GM19239 (cell line): ENCODE results near the gene CYFIP2.

Source experiments
- DNase-seq: peaks from one replicate; pipeline ENCODE4 v3.0.0; 2011; ENCODE audit warnings: low spot score; ENCODE audit not compliant: insufficient read length
- FAIRE-seq: peaks from 2 replicates; lab custom pipeline; 2011; peaks lifted over from hg19 to GRCh38; lab: Jason Lieb, UNC

CYFIP2 gene

DNA sequence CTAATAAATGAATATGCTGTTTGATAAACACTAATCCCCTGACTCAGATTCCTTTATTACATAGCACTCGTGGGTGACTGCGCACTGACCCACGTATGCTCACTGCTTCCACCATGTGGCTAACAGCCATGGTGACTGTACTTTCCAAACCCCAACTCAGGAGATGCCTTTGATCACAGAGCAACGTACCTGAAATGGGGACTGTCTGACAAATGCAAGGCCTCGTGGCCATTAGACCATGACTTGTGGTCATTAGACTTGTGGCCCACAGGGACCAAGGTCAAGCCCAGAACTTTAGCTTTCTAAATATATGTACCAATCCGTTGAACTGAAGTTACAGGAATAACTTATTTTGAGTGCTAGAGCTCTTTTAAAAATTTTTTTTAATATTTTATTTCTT is 46.6 kb downstream of the CYFIP2 start:
- DNase-seq: peak; percentile 64
- peak; percentile 96 for FAIRE-seq

- FAIRE-seq (no peak), DNase-seq (no peak)
Observed at GRCh38 chr5:157322581-157322980, 56.7 kb downstream of the CYFIP2 start.

DNA sequence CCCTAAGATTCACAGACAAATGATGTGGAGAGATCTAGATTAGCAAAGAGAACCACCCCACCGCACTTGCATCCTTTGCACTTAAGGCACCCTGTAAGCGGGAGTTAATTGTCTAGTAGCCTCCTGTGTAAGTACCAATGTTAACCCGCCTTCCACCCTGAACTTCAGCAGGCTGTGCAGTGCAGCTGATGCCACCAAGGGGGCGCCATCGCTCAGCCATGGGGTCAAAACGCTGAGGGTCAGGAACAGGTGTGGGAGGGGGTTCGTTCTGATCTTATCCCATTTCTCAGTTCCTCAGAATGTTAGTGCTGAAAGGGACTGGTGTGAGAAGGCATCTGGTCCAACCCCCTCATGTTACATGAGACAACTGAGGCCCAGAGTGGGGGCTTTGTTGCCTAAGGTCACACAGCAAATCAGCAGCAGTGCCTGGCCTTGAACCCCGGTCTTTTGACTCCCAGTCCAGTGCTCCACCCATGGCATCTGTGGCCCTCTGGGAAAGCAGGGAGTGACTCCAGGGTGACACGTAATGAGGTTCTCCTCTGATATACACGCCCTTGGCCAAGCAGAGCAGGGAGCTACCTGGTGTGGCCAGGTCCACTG is 57.3 kb downstream of the CYFIP2 start:
- DNase-seq (no peak), FAIRE-seq (no peak)

DNA sequence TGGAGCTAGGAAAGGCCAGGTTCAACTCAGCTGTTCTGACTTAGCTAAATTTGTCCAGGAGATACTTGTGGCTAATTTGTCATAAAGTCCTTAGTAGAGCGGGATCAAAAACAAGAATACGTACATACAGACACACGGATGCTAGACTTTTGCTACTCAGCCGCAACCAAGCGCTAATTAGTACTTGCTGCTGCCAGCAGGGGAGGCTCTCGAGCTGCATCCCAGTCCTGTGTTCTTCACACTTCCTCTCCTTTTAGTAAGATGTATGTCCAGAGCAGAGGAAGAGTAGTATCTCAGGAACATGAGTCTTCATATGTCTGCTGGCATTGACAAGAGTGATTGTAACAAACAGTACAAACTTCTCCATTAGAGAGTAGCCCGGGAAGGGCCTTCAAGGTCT is 58.3 kb downstream of the CYFIP2 start:
- FAIRE-seq: no peak
- DNase-seq: no peak

- FAIRE-seq: no peak
Observed at GRCh38 chr5:157326440-157327005, 60.6 kb downstream of the CYFIP2 start.

GRCh38 chr5:157327771-157328170 is 61.8 kb downstream of the CYFIP2 start:
- peak; percentile 11 for FAIRE-seq
- DNase-seq: no peak

More at GRCh38 chr5:157326440-157327005, 60.6 kb downstream of the CYFIP2 start:
- no peak for DNase-seq

GRCh38 chr5:157328277-157328912 is 62.5 kb downstream of the CYFIP2 start:
- DNase-seq (peak; percentile 77), FAIRE-seq (peak; percentile 95)

GRCh38 chr5:157331807-157332206 is 65.9 kb downstream of the CYFIP2 start:
- DNase-seq (no peak), FAIRE-seq (no peak)

- no peak for FAIRE-seq
- no peak for DNase-seq
Observed at GRCh38 chr5:157335534-157336422, 69.9 kb downstream of the CYFIP2 start.

DNA sequence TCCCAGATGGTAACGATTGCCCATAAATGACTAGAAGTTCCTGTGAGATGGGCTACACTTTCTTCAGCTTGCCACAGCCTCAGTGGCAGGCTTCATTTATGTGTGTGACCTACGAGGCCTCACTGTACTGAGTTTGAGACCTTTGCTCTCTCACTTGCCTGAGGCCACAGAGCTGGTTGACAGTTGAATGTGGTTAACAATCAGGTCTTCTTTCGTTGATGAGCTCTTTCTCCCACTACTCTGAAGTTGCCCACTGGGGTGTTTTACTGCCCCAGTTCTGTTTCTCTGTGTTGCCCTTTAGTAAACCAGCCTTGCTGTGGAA is 70.5 kb downstream of the CYFIP2 start:
- DNase-seq: no peak
- no peak for FAIRE-seq

DNA sequence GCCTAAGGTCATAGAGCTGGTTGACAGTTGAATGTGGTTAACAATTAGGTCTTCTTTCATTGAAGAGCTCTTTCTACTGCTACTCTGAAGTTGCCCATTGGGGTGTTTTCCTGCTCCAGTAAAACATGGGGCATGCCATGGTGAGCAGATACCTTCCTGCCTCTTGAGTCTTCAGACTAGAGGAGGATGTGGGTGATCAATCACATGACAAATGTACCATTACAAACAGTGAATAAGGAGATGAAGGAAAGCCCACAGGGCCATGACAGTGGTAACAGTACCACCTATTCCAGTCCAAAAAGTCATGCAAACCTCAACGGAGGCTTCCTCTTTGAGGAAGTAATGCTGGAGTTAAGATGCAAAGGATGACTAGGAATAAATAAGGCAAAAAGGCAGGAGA is 73.5 kb downstream of the CYFIP2 start:
- no peak for DNase-seq
- FAIRE-seq: no peak

DNA sequence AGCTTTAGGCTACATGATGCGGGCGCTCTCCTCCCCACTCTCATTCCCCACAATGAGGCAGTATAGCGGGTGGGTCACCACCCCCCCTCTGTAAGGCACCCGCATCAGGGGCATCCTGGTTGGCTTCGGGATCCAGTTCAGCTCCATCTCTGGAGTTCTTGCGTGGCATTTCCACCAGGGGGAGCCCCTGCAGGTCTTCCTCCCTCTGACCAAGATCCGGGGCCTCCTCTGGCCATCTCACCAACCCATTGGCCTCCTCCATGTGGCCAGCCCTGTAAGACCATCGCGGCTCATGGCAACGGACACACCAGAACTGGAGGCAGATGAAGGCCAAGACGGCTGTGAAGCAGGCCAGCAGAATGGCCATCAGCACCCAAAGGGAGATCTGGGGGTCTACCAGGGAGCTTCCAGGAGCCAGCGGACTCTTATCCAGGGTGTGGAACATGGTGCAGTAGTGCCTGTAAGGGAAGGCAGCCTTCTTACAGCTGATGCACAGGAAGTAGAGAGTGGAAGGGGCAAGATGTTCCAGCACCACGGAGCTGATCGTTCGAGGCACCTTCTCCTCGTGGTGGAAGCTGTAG is 77.0 kb downstream of the CYFIP2 start:
- DNase-seq (peak; percentile 31), FAIRE-seq (no peak)

DNA sequence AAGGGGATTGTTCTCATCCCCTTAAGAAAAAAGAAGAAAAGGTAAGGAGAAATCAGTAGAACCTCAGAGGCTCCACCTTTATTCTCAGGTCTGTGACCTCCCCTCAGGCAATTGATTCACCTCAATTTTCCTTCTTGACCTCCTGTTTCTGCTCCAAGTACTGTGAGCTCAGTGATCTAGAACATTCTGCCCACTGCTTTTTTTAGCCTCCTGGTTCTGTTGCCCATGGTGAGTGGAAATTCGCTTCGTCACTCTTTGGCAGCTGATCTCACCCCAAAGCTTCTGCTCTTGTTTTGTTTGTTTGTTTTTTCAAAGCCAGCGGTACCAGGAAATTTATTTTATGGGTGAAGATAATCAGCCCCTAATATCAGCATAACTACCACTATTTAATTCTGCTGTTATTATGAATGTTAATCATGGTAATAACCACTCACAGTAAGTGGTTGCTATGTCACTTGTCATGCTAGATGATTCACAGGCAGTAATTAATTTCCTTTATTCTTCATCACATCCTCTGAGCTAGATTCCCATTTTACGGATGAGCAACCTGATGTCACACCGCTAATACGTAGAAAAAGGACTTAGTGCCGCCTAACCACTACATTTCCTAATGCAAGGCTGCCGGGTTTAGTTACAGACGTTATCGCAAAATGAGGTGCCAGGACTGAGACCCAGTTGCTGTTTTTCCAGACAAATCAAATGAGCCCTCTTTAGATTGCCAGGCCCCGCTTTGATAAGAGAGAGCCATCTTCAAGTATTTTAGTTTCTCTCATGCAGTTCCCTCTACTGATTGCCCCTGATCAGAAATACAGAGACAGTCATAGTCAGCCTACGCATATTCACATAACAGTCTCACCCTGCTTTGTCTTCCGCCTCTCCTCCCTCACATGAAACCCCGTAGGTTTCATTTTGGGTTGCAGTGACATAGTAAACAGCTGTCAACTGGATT is 78.2 kb downstream of the CYFIP2 start:
- no peak for FAIRE-seq
- no peak for DNase-seq

- DNase-seq (no peak), FAIRE-seq (no peak)
Observed at GRCh38 chr5:157345067-157345466, 79.1 kb downstream of the CYFIP2 start.

DNA sequence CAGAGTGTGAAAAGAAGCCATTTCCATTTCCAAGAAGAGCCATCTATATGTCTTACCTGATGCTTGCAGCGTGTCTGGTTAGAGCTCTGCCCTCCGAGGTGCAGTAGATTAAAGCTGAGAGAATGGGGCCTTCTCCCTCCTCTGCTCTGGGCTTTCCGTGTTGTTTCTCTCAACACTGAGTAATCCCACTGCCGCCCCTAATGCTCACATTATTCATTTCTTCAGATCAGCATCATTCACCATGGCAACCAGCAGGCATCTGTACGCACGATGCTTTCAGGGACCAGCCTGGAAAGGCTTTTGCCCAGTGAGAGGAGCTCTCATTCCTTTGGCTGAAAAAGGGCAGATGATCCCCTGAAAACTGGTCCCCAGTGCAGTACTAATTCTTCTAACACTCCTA is 79.6 kb downstream of the CYFIP2 start:
- no peak for FAIRE-seq

DNA sequence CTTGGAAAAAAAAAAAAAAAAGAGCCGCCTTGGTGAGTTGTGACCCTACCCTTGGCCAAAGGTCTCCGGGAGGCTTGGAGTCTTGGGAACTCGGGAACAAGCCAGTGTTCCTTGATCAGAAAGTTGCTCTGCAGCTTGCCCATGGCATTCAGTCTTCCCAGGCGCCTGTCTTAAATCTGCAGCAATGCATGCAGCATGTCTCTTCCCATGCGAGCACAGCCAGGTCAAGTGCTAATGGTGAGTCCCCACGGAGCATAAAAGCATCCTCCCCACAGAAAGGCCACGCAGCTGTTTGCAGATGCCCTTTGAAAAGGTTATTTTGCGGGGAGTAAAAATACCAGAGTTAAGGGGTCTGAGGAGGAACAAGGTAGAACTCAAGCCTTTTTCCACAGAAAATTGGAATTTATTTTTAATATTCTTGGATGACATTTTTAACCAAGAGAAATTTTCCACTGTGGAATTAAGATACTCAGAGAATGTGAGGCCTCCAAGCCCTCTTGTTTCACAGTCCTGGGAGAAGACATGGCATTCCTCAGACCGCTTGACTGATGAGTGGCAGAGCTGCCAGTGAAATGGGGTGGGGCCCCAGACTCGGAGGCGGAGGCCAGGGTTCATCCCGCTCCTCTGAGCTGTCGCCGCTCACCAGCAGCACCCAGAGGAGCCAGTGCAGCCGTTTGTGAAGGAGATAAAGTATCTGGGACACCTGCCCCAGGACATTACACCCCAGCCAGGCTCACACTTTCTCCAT is 81.6 kb downstream of the CYFIP2 start:
- FAIRE-seq: no peak
- DNase-seq: no peak

More for the DNA sequence above, 79.6 kb downstream of the CYFIP2 start:
- no peak for DNase-seq

- FAIRE-seq (no peak), DNase-seq (no peak)
Observed at GRCh38 chr5:157348049-157348400, 82.1 kb downstream of the CYFIP2 start.

- FAIRE-seq: no peak
- no peak for DNase-seq
Observed at GRCh38 chr5:157350939-157351801, 85.2 kb downstream of the CYFIP2 start.
